ENCODE results near the gene PHF21B. TPM values are rescaled to one million over a fixed set of nuclear protein-coding genes. Genes with fewer than 3 reads are reported as not detected.

Gene PHF21B
- total and polyA plus RNA-seq, 3 donors from 2014 or later: 8.5 to 37.9 (median 19.0) TPM

DNA sequence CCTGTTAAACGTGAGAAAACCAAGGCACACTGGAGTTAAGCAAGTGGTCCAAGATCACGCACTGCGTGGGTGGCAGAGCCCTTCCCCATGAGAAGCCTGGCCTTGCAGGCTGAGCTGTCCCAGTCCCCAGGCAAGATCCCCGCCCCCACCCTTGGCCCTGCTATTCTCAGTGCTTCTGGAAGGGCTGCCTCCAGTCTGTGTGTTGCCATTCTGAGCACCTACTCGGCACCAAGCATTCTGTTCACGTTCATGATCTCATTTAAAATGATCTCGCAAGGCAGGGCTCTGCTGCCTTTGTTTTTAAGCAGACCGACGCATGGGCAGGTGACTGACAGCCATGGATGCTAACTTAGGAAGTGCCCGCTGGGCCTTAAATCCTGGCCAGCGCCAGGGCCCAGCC is 62.8 kb downstream of the PHF21B start:
- no peaks in the 10 kb centered on the region for H3K36me3 ChIP-seq (ENCODE audit: low read depth, missing control alignments)
- intact Hi-C loops (cut with DNase I; ENCODE audit: low total_unique reads): no loop called here
- no peak for TF ChIP-seq POLR2A (IDR thresholded peaks at IDR 0.05)
- no peak for TF ChIP-seq CTCF (IDR thresholded peaks at IDR 0.05)
- H3K4me3 ChIP-seq: no peak overlapping the region
- H3K9me3 ChIP-seq: no peaks in the 10 kb centered on the region
- H3K27ac ChIP-seq: no peak overlapping the region
- H3K4me1 ChIP-seq: no peaks in the 10 kb centered on the region
- 88 to 94% methylated on average over 10 to 11 of the region's 11 CpGs for WGBS, 2 donors
- H3K27me3 ChIP-seq: no peaks in the 10 kb centered on the region
- no peak for DNase-seq

GRCh38 chr22:44944883-44945601 is 64.8 kb downstream of the PHF21B start:
- no peaks in the 10 kb centered on the region for H3K27me3 ChIP-seq
- H3K4me1 ChIP-seq: no peaks in the 10 kb centered on the region
- WGBS, 2 donors: 76 to 78% methylated on average over 13 to 20 of the region's 20 CpGs
- no peaks in the 10 kb centered on the region for H3K36me3 ChIP-seq (ENCODE audit: low read depth, missing control alignments)
- TF ChIP-seq POLR2A (IDR thresholded peaks at IDR 0.05) (no peak), CTCF (IDR thresholded peaks at IDR 0.05) (no peak)
- H3K27ac ChIP-seq: no peak overlapping the region
- DNase-seq: no peak
- H3K9me3 ChIP-seq: no peaks in the 10 kb centered on the region
- intact Hi-C loops (cut with DNase I; ENCODE audit: low total_unique reads): no loop called here
- no peak overlapping the region for H3K4me3 ChIP-seq

GRCh38 chr22:44943701-44944324 is 66.0 kb downstream of the PHF21B start:
- H3K9me3 ChIP-seq: no peaks in the 10 kb centered on the region
- WGBS, 2 donors: 95 to 96% methylated on average over 14 to 17 of the region's 17 CpGs
- TF ChIP-seq CTCF (IDR thresholded peaks at IDR 0.05) (no peak), POLR2A (IDR thresholded peaks at IDR 0.05) (no peak)
- no peaks in the 10 kb centered on the region for H3K36me3 ChIP-seq (ENCODE audit: low read depth, missing control alignments)
- no peak for DNase-seq
- no peak overlapping the region for H3K27ac ChIP-seq
- no peaks in the 10 kb centered on the region for H3K27me3 ChIP-seq
- H3K4me3 ChIP-seq: no peak overlapping the region
- intact Hi-C loops (cut with DNase I; ENCODE audit: low total_unique reads): no loop called here
- no peaks in the 10 kb centered on the region for H3K4me1 ChIP-seq

GRCh38 chr22:44942979-44943700 is 66.7 kb downstream of the PHF21B start:
- WGBS, 2 donors: 88 to 90% methylated on average over 9 to 23 of the region's 23 CpGs
- H3K4me3 ChIP-seq: no peak overlapping the region
- DNase-seq: no peak
- H3K36me3 ChIP-seq (ENCODE audit: low read depth, missing control alignments): no peaks in the 10 kb centered on the region
- H3K27ac ChIP-seq: no peak overlapping the region
- intact Hi-C loops (cut with DNase I; ENCODE audit: low total_unique reads): no loop called here
- H3K9me3 ChIP-seq: no peaks in the 10 kb centered on the region
- H3K4me1 ChIP-seq: no peaks in the 10 kb centered on the region
- TF ChIP-seq CTCF (IDR thresholded peaks at IDR 0.05) (no peak), POLR2A (IDR thresholded peaks at IDR 0.05) (no peak)
- H3K27me3 ChIP-seq: no peaks in the 10 kb centered on the region
